HuH-7.5 (cell line): Measurements from ENCODE around the gene EPHB6.
A peak's percentile ranks its signal among the peaks of the same experiment; 100 is the strongest.

ENCODE experiments used
- DNase-seq: peaks from one replicate; pipeline ENCODE4 v3.0.0; 2011; ENCODE audit warnings: low spot score

The EPHB6 gene

GRCh38 chr7:142866361-142867096, 11.7 kb downstream of the EPHB6 start:
- DNase-seq, result peak; percentile 65

DNA sequence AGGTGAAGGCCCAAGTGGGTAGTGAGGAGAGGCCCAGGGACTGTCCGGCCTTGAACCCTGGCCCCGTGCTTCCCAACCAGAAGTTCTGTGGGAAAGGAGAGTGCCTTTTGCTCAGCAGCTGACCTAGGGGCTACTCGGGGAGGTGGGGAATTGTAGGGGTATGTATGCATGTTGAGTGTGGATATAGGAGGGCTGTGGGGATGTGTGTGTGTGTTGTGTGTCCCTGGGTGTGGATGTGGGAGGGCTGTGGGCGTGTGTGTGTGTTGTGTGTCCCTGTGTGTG, 12.2 kb downstream of the EPHB6 start:
- DNase-seq, result no peak

- DNase-seq, result no peak
Observed at GRCh38 chr7:142867398-142868187, 12.7 kb downstream of the EPHB6 start.

DNA sequence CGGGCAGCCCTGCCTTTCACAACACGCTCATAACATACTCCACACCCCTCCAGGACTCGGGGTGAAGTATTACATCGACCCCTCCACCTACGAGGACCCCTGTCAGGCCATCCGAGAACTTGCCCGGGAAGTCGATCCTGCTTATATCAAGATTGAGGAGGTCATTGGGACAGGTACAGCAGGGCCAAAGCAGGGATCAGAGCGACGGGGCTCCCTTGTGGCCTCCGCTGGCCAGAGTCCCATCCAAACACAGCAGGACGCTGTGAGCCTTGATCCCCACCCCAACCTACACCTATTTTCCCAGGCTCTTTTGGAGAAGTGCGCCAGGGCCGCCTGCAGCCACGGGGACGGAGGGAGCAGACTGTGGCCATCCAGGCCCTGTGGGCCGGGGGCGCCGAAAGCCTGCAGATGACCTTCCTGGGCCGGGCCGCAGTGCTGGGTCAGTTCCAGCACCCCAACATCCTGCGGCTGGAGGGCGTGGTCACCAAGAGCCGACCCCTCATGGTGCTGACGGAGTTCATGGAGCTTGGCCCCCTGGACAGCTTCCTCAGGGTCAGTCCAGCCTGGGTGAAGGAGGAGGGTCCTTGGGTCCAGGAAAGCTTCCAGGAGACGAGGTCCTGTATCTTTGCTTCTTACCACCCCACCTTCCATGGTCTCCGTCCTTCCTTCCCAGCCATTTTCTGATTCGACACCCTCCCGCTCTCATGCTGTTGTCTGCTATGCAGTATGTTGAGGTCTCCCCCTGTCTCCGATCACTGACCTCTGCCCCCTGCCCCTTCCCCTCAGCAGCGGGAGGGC, 13.5 kb downstream of the EPHB6 start:
- DNase-seq, result no peak

DNA sequence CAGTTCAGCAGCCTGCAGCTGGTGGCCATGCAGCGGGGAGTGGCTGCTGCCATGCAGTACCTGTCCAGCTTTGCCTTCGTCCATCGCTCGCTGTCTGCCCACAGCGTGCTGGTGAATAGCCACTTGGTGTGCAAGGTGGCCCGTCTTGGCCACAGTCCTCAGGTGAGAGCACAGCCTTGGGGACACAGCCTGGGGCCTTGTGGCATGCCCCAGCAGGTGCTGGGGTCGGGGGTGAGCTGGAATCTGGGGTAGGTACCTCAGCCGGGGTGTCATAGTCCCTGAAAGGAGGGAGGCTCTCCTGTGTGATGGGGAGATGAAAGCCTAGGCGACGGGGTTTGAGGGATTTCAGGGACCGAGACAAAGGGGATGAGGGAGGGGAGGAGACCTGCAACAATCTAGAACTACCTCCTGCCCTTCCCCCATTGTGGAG, 14.1 kb downstream of the EPHB6 start:
- no peak for DNase-seq

GRCh38 chr7:142869434-142869833, 14.6 kb downstream of the EPHB6 start:
- DNase-seq, result no peak

DNA sequence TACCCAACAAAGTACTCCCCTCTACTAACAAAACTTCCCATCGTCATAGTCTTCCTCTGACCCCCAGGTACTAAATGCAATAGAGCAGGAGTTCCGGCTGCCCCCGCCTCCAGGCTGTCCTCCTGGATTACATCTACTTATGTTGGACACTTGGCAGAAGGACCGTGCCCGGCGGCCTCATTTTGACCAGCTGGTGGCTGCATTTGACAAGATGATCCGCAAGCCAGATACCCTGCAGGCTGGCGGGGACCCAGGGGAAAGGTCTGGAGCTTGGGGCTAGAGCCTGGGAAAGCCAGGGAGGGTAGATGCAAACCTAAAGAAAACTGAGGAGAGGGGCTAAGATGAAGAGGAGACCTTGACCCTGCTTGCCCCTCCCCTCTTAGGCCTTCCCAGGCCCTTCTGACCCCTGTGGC, 15.3 kb downstream of the EPHB6 start:
- DNase-seq, result no peak

DNA sequence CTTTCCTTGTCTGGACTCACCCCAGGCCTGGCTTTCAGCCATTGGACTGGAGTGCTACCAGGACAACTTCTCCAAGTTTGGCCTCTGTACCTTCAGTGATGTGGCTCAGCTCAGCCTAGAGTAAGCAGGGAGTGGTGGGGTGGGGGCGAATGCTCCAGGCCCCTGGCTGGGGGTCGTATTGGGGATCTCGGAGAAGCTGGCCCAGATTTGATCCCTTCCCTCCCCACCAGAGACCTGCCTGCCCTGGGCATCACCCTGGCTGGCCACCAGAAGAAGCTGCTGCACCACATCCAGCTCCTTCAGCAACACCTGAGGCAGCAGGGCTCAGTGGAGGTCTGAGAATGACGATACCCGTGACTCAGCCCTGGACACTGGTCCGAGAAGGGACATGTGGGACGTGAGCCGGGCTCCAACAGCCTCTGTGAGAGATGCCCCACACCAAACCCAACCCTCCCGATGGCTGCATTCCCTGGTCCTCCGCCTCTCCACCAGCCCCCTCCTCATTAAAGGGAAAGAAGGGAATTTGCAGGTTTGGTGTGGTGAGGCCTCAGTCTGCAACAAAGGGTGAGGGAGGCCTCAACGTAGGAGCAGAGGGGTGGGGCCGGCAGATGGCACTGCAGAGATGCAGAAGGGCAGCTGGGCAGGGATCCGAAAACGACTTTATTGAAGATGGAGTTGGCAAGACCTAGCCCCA, 15.8 kb downstream of the EPHB6 start:
- no peak for DNase-seq

GRCh38 chr7:142871260-142872105, 16.6 kb downstream of the EPHB6 start:
- DNase-seq, result no peak

GRCh38 chr7:142872106-142872675, 17.3 kb downstream of the EPHB6 start:
- DNase-seq, result no peak

DNA sequence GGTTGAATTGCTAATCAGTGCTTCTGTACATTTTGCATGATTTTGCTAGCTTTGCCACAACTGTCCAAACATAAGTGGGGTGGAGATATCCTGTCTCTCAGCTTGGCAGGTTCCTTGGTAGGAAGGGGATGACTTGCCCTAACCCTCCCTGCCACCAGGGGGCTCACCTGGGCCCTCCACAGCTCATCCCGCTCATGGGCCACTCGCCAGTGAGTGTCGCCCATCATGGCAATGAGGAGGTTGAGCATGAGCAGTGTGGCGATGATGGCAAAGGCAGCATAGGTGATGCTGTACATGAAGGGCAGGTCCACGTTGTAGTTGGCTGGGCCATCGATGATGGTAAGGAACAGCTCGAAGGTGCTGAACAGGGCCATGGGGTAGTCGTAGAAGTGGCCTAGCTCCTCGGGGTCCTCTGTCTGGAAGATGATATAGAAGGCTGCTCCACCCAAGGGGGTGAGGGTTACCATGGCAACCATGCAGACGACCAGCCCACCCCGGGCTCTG, 18.5 kb downstream of the EPHB6 start:
- DNase-seq, result peak; percentile 62

DNA sequence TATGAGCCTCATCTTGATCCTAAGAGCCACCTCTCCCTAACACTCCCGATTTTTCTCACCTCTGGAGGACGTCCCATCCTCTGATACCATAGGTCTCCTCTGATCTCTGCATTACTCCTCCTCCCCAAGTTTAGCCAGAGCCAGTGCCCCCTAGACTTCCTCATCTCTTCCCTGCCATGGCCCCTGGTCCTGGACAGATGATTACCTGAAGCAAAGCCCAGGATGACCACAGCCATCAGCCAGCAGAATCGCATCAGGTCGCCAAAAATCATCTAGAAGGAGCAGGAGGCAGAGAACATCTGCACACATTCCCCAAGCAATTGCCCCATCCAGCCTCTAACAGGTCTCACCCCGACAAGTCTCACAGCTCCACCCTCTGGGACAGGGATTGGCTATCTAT, 19.0 kb downstream of the EPHB6 start:
- no peak for DNase-seq

- DNase-seq, result no peak
Observed at GRCh38 chr7:142874409-142874808, 19.5 kb downstream of the EPHB6 start.

GRCh38 chr7:142874837-142875236, 20.0 kb downstream of the EPHB6 start:
- DNase-seq, result no peak

DNA sequence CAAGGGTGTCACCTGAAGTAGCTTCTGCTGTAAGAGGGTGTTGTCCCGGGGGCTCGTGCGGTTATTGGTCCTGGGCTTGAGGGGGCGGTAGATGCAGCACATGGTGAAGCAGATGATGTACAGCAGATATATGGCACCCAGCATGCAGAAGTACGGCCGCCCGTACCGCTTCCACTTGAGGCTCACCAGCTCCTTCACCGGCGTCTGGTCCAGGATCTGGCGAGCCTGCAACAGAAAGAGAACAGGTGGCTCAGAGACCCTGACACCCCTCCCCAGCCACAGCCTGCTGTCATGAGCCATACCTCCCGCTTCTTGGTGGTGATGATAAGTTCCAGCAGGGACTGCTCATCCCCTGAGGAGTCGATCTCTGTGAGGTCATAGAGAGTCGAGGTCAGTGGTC, 20.6 kb downstream of the EPHB6 start:
- DNase-seq, result no peak

DNA sequence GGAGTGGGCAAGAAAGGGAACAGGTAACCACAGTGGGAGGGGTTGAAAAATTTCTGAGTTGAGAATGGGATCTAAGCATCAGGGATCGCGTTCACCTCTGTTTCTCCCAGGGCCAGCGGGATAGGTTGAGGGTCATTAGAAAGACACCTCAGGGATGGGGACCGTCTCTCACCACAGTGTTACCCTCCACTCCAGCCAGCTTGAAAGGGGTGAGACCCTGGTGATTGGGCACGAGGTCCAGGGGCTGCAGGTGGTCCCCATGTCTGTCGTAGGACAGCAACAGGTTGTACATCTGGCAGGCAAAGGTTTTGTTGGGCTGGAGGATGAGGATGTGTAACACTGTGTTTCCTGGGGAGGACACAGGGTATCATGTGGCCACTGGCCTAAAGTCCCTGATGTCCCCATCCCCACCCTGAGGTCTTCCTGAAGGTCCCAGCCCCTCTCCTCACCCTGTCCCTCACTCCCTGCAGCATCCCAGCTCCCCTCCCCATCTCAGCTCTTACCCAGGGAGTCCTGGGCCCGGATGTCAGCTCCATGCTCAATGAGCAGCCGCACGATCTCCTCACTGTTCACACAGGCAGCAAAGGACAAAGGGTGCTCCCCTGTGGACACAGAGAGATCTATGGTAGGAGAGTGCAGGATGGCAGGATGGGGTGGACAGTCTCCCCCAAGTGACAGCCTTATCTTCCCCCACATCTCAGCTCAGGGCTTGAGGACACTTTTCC, 21.5 kb downstream of the EPHB6 start:
- no peak for DNase-seq

- no peak for DNase-seq
Observed at GRCh38 chr7:142876991-142877910, 22.4 kb downstream of the EPHB6 start.

DNA sequence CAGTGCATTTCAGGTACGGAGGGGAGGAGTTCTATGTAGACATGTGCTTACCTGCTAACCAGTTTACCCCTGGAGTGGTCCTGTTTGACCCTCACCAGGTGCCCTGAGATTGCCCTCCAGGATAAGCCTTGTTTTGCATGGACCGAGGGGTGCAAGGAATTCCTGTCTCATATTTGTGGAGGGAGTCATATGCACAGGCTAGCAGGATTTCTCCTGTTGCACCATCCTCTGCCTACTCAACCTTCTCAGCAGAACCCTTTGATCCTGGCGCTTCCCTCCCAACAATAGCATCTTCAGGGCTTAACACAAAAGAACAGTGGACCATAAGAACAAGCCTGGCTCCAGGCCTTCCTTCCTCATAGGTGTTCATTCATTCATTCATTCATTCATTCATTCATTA, 23.4 kb downstream of the EPHB6 start:
- DNase-seq, result no peak

DNA sequence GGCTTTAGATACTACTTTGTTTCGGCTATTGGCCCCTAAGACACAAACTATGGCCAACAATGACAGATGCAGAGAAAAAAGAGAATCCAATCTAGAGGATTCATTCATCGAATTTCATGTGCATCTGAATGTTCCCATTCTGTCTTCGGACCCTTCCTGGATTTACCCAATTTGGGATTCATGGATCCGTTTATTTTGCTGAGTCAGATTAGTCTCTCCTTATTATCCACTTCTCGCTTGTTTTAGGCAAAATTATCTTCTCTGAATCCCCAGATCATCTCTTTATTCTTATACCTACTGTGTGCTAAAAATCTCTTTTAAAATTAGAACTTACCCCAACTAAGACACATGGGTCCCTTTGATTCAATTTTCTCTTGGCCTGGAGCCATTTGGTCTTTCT, 24.2 kb downstream of the EPHB6 start:
- no peak for DNase-seq
